ENCODE results near the gene RNF223.

RNF223 gene

DNA sequence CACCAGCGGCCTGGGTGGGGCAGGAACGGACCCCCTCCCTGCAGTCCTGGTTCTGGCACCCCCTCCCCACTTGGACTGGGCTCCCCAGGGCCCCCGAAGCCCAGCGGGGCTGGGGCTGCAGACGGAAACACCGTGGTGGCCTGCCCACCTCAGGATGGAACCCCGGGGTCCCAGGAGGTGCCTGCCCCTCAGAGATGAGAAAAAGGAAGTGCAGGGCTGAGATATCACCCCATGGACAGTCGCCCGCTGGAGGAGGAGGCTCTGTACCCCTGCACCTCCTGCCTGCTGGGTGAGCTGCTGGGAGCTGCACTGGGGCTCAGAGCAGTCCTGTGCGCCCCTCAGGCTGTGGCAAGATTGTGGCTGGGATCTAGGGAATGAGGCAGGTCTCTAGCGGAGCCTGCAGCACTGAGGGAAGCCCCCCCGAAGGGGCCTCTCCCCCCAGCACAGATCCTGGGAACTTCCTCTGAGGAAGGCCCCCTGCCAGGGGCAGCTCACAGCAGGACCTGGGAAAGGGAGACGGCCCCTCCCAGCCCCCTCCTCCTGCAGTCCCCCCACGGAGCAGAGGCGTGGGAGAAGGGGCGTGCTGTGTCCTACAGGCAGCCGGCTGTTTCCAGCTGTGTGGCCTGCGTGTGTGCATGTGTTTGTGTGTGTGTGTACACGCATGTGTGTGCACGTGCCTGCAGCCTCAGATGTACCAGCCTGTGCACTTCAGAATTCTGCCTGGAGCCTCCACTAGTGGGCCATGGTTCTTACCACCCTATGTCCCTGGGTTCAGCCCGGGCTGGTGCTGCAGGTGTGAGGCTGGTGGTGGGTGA, 47.3 kb downstream of the RNF223 start:
- no peak for DNase-seq (ENCODE audit: low spot score)

DNA sequence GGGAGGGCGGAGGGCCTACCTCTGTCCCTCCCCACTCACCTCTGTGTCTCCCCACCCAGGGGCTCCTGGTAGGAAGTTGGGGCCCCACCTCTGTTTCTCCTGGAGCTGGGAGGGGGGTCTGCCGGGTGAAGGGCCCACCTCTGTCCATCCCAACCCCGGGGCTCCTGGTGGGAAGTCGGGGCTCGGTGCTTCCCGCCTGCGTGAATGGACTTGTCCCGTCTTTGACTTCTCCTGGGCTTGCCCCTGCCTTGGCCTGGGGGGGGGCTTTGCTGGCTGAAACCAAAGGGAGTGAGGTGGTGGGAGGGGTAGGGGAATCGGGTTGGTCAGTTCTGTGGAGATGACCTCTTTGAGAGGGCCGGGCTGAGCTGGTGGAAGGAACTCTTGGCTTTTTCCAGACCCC, 48.4 kb downstream of the RNF223 start:
- no peak for DNase-seq (ENCODE audit: low spot score)

DNA sequence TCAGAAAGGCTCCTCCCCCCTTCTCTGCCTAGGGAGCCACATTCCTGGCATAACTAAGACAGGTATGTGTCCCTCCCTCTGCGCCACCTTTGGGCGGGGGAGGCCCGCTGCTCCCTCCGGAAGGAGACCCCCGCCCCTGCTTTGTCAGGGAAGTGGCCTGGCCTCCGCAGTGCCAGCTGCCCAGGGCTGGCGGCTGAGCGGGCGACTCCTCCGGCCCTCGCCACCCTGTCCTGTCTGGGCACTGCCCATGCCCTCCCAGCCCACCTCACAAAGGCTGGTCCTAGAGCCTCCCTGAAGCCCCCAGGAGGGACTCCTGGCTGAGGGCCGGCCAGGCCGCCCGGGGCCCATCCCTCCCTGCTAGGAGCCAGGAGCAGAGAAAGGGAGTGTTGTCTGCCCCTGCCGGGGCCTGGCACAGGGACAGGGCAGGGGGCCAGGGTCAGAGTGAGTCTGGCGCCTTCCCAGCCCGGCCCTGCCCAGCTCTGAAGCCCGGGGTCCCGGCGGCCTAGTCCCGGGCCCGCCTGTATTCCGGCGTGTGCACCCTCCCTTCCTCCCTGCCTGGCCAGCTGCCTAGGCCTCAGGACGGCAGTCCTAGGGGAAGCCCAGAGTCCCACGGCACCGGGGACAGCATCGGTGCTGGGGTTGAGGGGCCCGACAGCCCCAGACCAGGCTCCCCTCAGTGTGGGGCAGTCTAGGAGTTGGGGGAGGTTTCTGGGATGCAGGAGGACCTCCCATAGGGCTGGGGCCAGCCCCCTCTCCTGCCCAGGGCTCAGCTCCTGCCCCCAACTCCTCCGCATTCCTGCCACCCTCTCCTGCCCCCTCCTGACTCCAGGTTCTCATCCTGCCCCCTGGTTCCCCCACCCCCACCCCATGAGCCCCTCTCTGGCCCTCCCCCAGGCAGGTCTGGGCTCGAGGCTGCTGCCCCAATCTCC, 49.1 kb downstream of the RNF223 start:
- no peak for DNase-seq (ENCODE audit: low spot score)

DNA sequence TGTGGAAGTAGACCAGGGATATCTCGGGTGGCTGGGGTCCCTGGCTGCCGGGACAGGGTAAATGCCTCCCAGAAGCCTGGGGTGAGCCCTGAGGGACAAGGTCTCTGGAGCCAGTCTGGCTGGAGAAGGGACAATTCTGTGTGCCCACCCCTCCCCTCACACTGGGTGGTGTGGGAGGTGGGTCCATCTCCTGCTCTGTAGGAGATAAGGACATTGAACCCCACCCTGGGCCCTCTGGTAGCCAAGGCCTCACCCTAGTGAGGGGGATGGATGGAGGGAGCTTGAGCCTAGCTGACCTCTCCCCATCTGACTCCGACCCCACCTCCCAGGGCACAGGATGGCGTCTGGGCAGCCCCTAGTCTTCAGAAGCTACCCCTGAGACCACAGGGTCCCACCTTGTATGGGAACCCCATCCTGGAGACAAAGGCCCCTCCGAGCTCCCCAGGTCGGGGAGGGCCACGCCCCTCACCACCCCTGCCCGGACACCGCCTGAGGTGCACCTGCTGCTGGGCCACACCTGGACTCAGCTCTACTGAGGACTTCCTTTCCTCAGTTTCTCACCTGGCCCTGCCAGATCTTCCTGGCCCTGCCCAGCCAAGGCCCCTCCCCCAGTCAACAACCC, 49.8 kb downstream of the RNF223 start:
- DNase-seq (ENCODE audit: low spot score): no peak

DNA sequence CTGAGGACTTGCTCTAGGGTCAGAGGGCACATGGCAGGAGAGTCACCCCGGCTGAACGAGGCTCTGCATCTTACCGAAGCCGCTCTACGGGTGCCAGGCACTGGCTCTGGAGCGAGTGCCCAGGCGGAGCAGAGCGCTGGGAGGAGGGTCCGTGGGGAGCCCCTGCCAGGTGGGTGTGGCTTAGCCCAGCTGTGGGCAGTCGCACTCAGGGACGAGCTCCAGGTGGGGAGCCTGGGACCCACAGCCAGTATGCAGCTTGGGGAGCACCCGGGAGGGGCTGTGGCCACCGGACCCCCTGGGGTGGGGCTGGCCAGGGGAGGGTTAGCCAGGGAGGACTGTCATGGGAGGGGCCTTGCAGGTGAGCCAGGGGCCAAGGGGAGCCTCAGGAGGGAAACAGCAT, 50.4 kb downstream of the RNF223 start:
- no peak for DNase-seq (ENCODE audit: low spot score)

DNA sequence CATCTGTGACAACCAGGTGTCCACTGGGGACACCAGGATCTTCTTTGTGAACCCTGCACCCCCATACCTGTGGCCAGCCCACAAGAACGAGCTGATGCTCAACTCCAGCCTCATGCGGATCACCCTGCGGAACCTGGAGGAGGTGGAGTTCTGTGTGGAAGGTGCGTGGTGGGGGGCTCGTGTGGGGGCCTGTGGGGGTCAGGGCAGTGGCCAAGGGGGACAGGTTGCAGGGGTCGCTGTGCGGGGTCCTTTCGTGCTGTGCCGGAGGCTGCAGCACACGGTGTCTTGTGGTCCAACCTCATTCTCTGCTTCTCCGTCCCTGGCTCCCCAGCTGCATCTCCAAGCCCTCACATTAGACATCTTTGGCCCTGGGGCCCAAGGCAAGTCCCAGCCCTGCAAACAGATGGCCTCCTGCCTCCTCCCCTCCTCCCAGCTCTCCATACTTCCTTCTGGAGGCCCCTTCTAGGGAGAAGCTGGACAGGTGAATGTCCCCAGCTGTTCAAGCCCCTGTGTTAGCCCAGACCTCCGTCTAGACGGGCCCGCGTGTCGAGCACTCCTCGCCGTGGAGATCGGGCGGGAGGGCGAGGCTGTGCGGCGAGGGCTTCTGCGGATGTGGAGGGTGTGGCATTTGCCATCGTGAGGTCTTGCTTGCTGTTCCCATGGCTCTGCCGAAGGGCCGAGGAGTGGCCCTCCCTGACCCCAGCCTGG, 51.6 kb downstream of the RNF223 start:
- no peak for DNase-seq (ENCODE audit: low spot score)

DNA sequence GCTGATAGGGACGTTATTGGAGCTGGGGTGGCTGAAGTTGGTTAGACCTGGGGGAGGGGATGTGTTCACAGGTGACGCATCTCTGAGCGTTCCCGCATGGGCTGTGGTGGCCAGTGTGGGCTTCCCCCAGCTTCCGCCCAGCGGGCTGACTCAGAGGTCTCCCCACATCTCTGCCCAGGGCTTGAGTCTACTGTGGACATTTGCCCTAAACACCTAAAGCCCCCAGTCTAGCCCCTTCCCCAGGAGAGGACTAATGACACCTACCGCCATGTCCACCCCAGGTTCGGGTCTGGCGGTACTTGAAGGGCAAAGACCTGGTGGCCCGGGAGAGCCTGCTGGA, 52.2 kb downstream of the RNF223 start:
- no peak for DNase-seq (ENCODE audit: low spot score)

DNA sequence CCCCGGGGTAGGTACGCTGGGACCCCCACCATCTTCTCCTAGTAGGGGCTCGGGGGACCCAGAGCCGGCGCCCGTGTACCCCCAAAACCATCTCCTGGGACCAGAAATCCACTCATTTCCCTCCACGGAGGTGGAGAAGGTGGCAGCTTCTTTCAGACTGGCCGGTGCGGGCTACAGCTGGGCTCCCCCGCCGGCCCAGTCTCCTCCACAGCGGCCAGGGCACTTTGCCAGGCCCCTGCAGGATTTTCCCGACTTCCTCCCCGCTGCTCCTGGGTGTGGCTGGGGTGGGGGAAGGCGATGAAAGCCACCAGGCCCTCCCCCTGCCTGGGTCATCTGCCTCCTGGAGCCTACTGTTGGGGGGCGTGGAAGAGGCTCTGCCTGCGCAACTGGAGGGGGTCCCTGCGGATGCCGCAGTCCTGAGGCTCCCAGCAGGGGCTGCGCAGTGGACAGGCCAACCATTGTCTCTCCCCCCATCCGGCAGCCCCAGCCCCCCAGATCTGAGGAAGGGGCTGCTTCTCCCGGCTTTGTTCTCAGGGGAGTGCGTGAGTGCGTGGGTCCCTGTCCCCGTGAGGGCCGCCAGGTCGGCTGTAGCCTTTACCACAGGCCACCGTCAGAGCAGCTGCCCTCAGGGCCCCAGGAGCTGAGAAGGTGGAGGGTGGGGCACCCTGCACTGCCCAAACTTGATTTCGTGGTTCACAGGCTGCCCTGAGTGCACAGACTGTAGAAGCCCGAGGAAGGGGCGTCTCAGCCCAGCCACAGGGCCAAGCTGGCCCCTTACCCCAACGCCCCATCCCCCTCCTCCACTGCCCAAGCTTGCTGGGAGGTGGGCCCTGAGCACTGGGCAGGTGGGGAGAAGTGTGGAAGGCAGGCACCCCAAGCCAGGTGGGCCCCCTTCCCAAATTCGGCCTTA, 52.8 kb downstream of the RNF223 start:
- no peak for DNase-seq (ENCODE audit: low spot score)
